UCSD-AML1 (cell line): ENCODE data around the gene FABP7.

Experiments
- DNase-seq: peaks from one replicate; lab custom pipeline; 2025; ENCODE audit not compliant: unreplicated experiment; lab: John Stamatoyannopoulos, UW

The FABP7 gene

GRCh38 chr6:122755901-122756300, 23.6 kb upstream of the FABP7 start:
- DNase-seq: no peak

GRCh38 chr6:122758927-122759334, 20.6 kb upstream of the FABP7 start:
- no peak for DNase-seq

GRCh38 chr6:122760330-122760729, 19.2 kb upstream of the FABP7 start:
- DNase-seq: no peak

- DNase-seq: no peak
Observed at GRCh38 chr6:122766256-122766655, 13.3 kb upstream of the FABP7 start.

GRCh38 chr6:122770835-122771601, 8.5 kb upstream of the FABP7 start:
- DNase-seq: no peak

GRCh38 chr6:122772724-122773415, 6.6 kb upstream of the FABP7 start:
- DNase-seq: no peak

- no peak for DNase-seq
Observed at GRCh38 chr6:122775975-122776374, 3.5 kb upstream of the FABP7 start.

GRCh38 chr6:122778302-122778701, 1.2 kb upstream of the FABP7 start:
- DNase-seq: no peak

GRCh38 chr6:122778985-122779661, 393 bp upstream of the FABP7 start:
- no peak for DNase-seq

GRCh38 chr6:122780114-122780513, 598 bp downstream of the FABP7 start:
- DNase-seq: no peak

GRCh38 chr6:122781716-122782115, 2.2 kb downstream of the FABP7 start:
- no peak for DNase-seq

- no peak for DNase-seq
Observed at GRCh38 chr6:122783401-122783800, 3.9 kb downstream of the FABP7 start.

GRCh38 chr6:122785891-122786290, 6.4 kb downstream of the FABP7 start:
- no peak for DNase-seq

GRCh38 chr6:122787721-122788120, 8.2 kb downstream of the FABP7 start:
- DNase-seq: no peak

GRCh38 chr6:122788208-122788607, 8.7 kb downstream of the FABP7 start:
- DNase-seq: no peak

- DNase-seq: no peak
Observed at GRCh38 chr6:122788663-122789181, 9.2 kb downstream of the FABP7 start.

GRCh38 chr6:122789182-122790027, 9.9 kb downstream of the FABP7 start, which contains the start of gene SMPDL3A:
SMPDL3A (plus strand) TSS chr6:122789258; CDS start chr6:122789347, 89 bp downstream.
- DNase-seq: peak; percentile 39

GRCh38 chr6:122790028-122790422, 10.5 kb downstream of the FABP7 start:
- no peak for DNase-seq

GRCh38 chr6:122790423-122791309, 11.2 kb downstream of the FABP7 start:
- DNase-seq: no peak

- DNase-seq: no peak
Observed at GRCh38 chr6:122791310-122791679, 11.8 kb downstream of the FABP7 start.
